Activated CD4-positive, alpha-beta memory T cell treated with anti-CD3 and anti-CD28 coated beads for 36 hours (primary cell): Measurements from ENCODE around the gene DHX34. TPM values are rescaled to one million over a fixed set of nuclear protein-coding genes. Genes with fewer than 3 reads are reported as not detected.
"Not testable (repeated sequence)": the region's sequence is repeated elsewhere in the genome, so short reads cannot be mapped to it uniquely, and the experiment has no call there.

Experiments
- CTCF ChIA-PET: fragments of 350-600 bp; sonication (Branson Sonifier 250); formaldehyde crosslinking; loops from one replicate; lab custom pipeline; 2021; ENCODE audit warnings: antibody characterized with exemption, inconsistent platforms; lab: Charles Lee
- POLR2A ChIA-PET: fragments of 350-600 bp; sonication (Branson Sonifier 250); formaldehyde crosslinking; loops from one replicate; lab custom pipeline; 2021; ENCODE audit warnings: antibody characterized with exemption; lab: Charles Lee
- DNase-seq: peaks from one replicate; pipeline ENCODE4 v3.0.0-alpha.2; 2020
- H3K27ac Mint-ChIP-seq: one replicate; pipeline ENCODE4 v1.8.0; 2021; ENCODE audit warnings: mixed read lengths
- H3K27me3 Mint-ChIP-seq: one replicate; pipeline ENCODE4 v1.8.0; 2021; ENCODE audit warnings: mixed read lengths
- H3K36me3 Mint-ChIP-seq: one replicate; pipeline ENCODE4 v1.8.0; 2021; ENCODE audit warnings: mixed read lengths
- H3K4me1 Mint-ChIP-seq: one replicate; pipeline ENCODE4 v1.8.0; 2021; ENCODE audit warnings: low read depth, mixed read lengths
- H3K4me3 Mint-ChIP-seq: one replicate; pipeline ENCODE4 v1.8.0; 2021; ENCODE audit warnings: mild to moderate bottlenecking, mixed read lengths
- H3K9me3 Mint-ChIP-seq: one replicate; pipeline ENCODE4 v1.8.0; 2021; ENCODE audit warnings: mixed read lengths
- intact Hi-C: fragments of 100-400 bp; cut with micrococcal nuclease; formaldehyde crosslinking; loops from one replicate; pipeline ENCODE4 v1.15.1; 2023
- total RNA-seq, 2 experiments: library from RNA; stranded (reverse); gene quantifications; one replicate each; pipeline ENCODE4 v1.2.3, GENCODE V29; 2021

The DHX34 gene
- total RNA-seq, 2 experiments from 2014 or later: 12.7 to 15.7 TPM

DNA sequence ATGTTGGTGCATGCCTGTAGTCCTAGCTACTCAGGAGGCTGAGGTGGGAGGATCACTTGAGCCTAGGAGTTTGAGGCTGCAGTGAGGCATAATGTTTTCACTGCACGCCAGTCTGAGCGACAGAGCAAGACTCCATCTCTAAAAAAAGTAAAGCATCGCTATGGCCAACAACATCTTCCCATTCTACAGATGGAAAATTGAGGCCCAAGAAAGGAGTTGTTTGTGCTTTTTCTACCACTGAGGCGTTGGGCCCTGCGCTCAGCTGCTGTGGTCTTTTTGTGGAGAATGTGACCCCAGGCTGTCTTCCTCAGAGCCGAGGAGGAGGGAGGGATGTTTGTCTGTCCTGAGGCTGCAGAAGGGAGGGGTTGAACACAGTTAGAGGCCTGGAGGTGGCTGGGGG lies 17.6 kb upstream of the DHX34 start:
- ChIA-PET CTCF (no interaction called here), POLR2A (no interaction called here)
- H3K9me3 Mint-ChIP-seq: no peaks in the 10 kb centered on the region
- no peak overlapping the region for H3K4me3 Mint-ChIP-seq
- H3K27me3 Mint-ChIP-seq: no peaks in the 10 kb centered on the region
- peaks cover 6% of the 10 kb centered on the region for H3K4me1 Mint-ChIP-seq
- H3K36me3 Mint-ChIP-seq: no peaks in the 10 kb centered on the region
- intact Hi-C loops: no loop called here
- DNase-seq: no peak
- H3K27ac Mint-ChIP-seq: no peak overlapping the region

GRCh38 chr19:47331931-47332547 lies 17.1 kb upstream of the DHX34 start, which contains the start of gene C5AR2:
TSS of gene C5AR2 (plus strand) at chr19:47332175. CDS start at chr19:47340800, 8,625 bp downstream.
- Mint-ChIP-seq H3K9me3 (no peaks in the 10 kb centered on the region), H3K27me3 (no peaks in the 10 kb centered on the region), H3K27ac (no peak within 1 kb of the TSS), H3K4me1 (peaks cover 11% of the 10 kb centered on the region), H3K4me3 (no peak within 1 kb of the TSS), H3K36me3 (no peaks in the 10 kb centered on the region)
- ChIA-PET CTCF (no interaction called here), POLR2A (no interaction called here)
- DNase-seq: no peak
- intact Hi-C loops: no loop called here

DNA sequence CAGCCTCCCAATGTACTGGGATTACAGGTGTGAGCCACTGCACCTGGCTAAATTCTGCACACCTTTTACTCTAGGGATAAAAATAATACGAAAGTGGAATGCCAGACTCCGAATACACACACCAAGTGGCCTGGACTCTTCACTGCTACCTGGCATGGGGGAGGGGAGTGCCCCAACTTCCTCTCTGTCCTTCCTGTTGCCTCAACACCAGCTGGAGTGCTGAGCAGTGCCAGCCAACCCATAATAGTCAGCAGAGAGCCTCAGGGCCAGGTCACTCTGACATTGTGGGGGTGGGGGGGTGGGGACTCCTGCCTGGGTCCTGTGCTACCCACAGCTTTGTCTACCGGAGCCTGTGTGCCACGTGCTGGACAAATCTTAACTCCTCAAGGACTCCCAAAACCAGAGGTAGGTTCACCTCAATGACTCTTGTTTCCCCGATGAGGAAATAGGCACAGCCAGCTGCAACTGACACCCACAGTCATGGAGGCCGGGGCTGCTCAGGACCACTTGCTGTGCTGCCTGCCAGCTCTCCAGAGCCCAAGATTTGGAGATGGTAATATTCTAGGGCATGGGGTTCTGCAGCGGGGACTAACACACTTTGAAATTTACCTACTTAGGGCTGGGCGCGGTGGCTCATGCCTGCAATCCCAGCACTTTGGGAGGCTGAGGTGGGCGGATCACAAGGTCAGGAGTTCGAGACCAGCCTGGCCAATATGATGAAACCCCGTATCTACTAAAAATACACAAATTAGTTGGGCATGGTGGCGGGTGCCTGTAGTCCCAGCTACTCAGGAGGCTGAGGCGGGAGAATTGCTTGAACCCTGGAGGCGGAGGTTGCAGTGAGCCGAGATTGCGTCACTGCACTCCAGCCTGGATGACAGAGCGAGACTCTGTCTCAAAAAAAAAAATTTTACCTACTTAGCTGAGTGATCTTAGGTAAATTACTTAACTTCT lies 12.1 kb upstream of the DHX34 start:
- peak; percentile 48 for DNase-seq
- ChIA-PET POLR2A (interaction anchor here (0.5 to 1.4 kb wide), 2 partner anchors 12 to 37 kb away, joined by 4 to 5 read pairs; partner anchors contain the start of gene DHX34), CTCF (interaction anchor here (0.7 to 0.9 kb wide), 3 partner anchors 12 to 127 kb away, joined by 3 to 4 read pairs (median 3); partner anchors contain the start of gene DHX34)
- peaks cover 11% of the 10 kb centered on the region for H3K4me1 Mint-ChIP-seq
- H3K9me3 Mint-ChIP-seq, H3K4me3 Mint-ChIP-seq, intact Hi-C loops, H3K36me3 Mint-ChIP-seq, H3K27ac Mint-ChIP-seq, H3K27me3 Mint-ChIP-seq: not testable (repeated sequence)

DNA sequence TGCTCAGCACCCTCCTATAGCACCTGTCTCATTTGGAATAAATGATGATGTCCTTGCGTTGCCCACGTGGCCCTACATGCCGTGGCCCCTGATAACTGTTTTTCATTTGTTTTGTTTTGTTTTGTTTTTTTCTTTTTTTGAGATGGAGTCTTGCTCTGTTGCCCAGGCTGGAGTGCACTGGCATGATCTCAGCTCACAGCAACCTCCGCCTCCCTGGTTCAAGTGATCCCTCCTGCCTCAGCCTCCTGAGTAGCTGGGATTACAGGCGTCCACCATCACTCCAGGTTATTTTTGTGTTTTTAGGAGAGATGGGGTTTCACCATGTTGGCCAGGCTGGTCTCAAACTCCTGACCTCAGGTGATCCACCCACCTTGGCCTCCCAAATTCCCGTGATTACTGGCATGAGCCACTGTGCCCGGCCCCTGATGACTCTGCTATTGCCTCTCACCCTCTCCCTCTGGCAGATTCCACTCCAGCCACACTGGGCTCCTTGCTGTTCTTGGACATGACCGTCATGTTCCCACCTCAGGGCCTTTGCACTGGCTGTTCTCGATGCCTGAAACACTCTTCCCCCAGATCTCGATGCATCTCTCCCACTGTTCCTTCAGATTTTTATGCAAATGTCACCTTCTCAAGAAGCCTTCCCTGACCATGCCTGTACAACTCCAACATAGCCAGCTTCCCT lies 9.8 kb upstream of the DHX34 start:
- intact Hi-C loops: no loop called here
- H3K36me3 Mint-ChIP-seq: no peaks in the 10 kb centered on the region
- H3K9me3 Mint-ChIP-seq: no peaks in the 10 kb centered on the region
- no peak for DNase-seq
- peaks cover 11% of the 10 kb centered on the region for H3K4me1 Mint-ChIP-seq
- ChIA-PET POLR2A (no interaction called here), CTCF (interaction anchor here (0.6 to 1.2 kb wide), 2 partner anchors 9 to 499 kb away, joined by 5 to 6 read pairs; partner anchors contain the start of gene DHX34)
- no peak overlapping the region for H3K4me3 Mint-ChIP-seq
- no peaks in the 10 kb centered on the region for H3K27me3 Mint-ChIP-seq
- H3K27ac Mint-ChIP-seq: no peak overlapping the region

- no peaks in the 10 kb centered on the region for H3K27me3 Mint-ChIP-seq
- no peaks in the 10 kb centered on the region for H3K9me3 Mint-ChIP-seq
- intact Hi-C loops: no loop called here
- no peak for DNase-seq
- H3K4me1 Mint-ChIP-seq: peaks cover 10% of the 10 kb centered on the region
- no peak overlapping the region for H3K27ac Mint-ChIP-seq
- H3K4me3 Mint-ChIP-seq: no peak overlapping the region
- ChIA-PET POLR2A (no interaction called here), CTCF (interaction anchor here (0.9 kb wide), 1 partner anchor 8 kb away, joined by 4 read pairs; no protein-coding TSS in a partner anchor)
- no peaks in the 10 kb centered on the region for H3K36me3 Mint-ChIP-seq
These were observed 8.5 kb upstream of the DHX34 start for GRCh38 chr19:47340477-47341208.

GRCh38 chr19:47341734-47342133 lies 7.4 kb upstream of the DHX34 start:
- peaks cover 3% of the 10 kb centered on the region for H3K4me1 Mint-ChIP-seq
- intact Hi-C loops: no loop called here
- DNase-seq: no peak
- H3K27me3 Mint-ChIP-seq: no peaks in the 10 kb centered on the region
- H3K27ac Mint-ChIP-seq: no peak overlapping the region
- ChIA-PET POLR2A (no interaction called here), CTCF (interaction anchor here (0.6 kb wide), 1 partner anchor 36 kb away, joined by 3 read pairs; no protein-coding TSS in a partner anchor)
- no peak overlapping the region for H3K4me3 Mint-ChIP-seq
- no peaks in the 10 kb centered on the region for H3K36me3 Mint-ChIP-seq
- H3K9me3 Mint-ChIP-seq: no peaks in the 10 kb centered on the region

DNA sequence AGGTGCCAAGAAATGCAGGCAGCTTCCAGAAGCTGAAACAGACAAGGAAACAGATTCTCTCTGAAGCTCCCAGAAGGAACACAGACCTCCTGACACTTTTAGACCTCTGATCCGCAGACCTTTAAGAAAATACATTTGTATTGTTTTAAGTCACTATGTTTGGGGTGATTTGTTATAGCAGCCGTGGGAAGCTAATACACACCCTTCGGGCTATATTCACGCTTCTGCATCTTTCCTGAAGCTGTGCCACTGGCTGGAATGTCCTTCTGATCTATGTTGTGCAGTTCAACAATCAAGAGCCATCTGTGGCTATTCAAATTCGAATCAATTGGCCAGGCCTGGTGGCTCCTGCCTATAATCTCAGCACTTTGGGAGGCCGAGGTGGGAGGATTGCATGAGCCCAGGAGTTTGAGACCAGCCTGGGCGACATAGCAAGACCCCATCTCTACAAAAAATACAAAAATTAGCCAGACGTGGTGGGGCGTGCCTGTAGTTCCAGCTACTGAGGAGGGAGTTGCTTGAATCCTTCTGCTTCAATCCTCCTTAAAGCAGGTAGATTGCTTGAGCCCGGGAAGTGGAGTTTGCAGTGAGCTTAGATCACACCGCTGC lies 5.8 kb upstream of the DHX34 start:
- H3K27me3 Mint-ChIP-seq: no peaks in the 10 kb centered on the region
- H3K4me3 Mint-ChIP-seq: no peak overlapping the region
- no peak for DNase-seq
- intact Hi-C loops: no loop called here
- CTCF ChIA-PET: interaction anchor here (1.5 to 2.2 kb wide), 2 partner anchors 47 to 48 kb away, joined by 4 to 7 read pairs; no protein-coding TSS in a partner anchor
- H3K27ac Mint-ChIP-seq: no peak overlapping the region
- H3K9me3 Mint-ChIP-seq: no peaks in the 10 kb centered on the region
- H3K36me3 Mint-ChIP-seq: no peaks in the 10 kb centered on the region
- POLR2A ChIA-PET: no interaction called here
- peaks cover under 1% of the 10 kb centered on the region for H3K4me1 Mint-ChIP-seq

GRCh38 chr19:47344425-47344824 lies 4.7 kb upstream of the DHX34 start:
- Mint-ChIP-seq H3K27ac (no peak overlapping the region), H3K4me1 (peaks cover 8% of the 10 kb centered on the region), H3K9me3 (no peaks in the 10 kb centered on the region), H3K4me3 (no peak overlapping the region), H3K36me3 (peaks cover 3% of the 10 kb centered on the region), H3K27me3 (no peaks in the 10 kb centered on the region)
- DNase-seq: no peak
- POLR2A ChIA-PET: no interaction called here
- CTCF ChIA-PET: interaction anchor here (1.5 to 2.2 kb wide), 2 partner anchors 47 to 49 kb away, joined by 4 to 7 read pairs; no protein-coding TSS in a partner anchor
- intact Hi-C loops: no loop called here

GRCh38 chr19:47346024-47346423 lies 3.1 kb upstream of the DHX34 start:
- POLR2A ChIA-PET, H3K36me3 Mint-ChIP-seq, H3K27ac Mint-ChIP-seq, H3K4me3 Mint-ChIP-seq, H3K9me3 Mint-ChIP-seq, H3K27me3 Mint-ChIP-seq, intact Hi-C loops, DNase-seq: not testable (repeated sequence)
- CTCF ChIA-PET: interaction anchor here (1.4 kb wide), 1 partner anchor 41 kb away, joined by 4 read pairs; no protein-coding TSS in a partner anchor
- peaks cover 21% of the 10 kb centered on the region for H3K4me1 Mint-ChIP-seq

DNA sequence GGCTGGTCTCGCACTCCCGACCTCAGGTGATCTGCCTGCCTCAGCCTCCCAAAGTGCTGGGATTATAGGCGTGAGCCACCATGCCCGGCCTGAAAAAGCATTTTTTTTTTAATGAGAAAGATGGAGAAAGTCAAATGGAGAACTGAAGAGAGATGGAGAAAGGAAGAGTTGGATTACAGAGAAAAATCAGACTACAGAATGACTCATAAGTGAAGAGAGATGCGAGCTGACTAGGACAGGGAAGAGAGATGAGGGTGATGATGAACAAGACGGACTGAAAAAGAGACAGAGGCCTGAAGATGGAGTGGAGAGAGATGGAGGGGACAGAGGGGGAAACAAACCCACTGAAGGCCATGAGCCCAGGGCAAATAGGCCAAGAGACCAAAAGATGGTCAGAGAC lies 1.5 kb downstream of the DHX34 start:
- Mint-ChIP-seq H3K4me1 (peaks cover 46% of the 10 kb centered on the region), H3K4me3 (peak overlapping the region; percentile 31), H3K36me3 (peaks cover 29% of the 10 kb centered on the region), H3K27me3 (no peaks in the 10 kb centered on the region), H3K27ac (peak overlapping the region; percentile 73), H3K9me3 (no peaks in the 10 kb centered on the region)
- DNase-seq: no peak
- intact Hi-C loops: no loop called here
- ChIA-PET CTCF (interaction anchor here (1.4 to 4.6 kb wide), 6 partner anchors 16 to 173 kb away, joined by 4 to 26 read pairs (median 13); partner anchors contain the start of gene NAPA), POLR2A (interaction anchor here (0.6 to 2.2 kb wide), 3 partner anchors 34 to 1474 kb away, joined by 3 to 9 read pairs (median 5); no protein-coding TSS in a partner anchor)

GRCh38 chr19:47351548-47351947 lies 2.4 kb downstream of the DHX34 start:
- intact Hi-C loops: no loop called here
- no peaks in the 10 kb centered on the region for H3K27me3 Mint-ChIP-seq
- CTCF ChIA-PET: interaction anchor here (0.8 to 4.6 kb wide), 2 partner anchors 40 to 55 kb away, joined by 3 to 25 read pairs; no protein-coding TSS in a partner anchor
- no peak overlapping the region for H3K4me3 Mint-ChIP-seq
- peaks cover 38% of the 10 kb centered on the region for H3K36me3 Mint-ChIP-seq
- no peaks in the 10 kb centered on the region for H3K9me3 Mint-ChIP-seq
- H3K27ac Mint-ChIP-seq: no peak overlapping the region
- H3K4me1 Mint-ChIP-seq: peaks cover 46% of the 10 kb centered on the region
- no peak for DNase-seq
- POLR2A ChIA-PET: no interaction called here
